T-helper 1 cell treated with Interleukin-12 subunit alpha and Interleukin-12 subunit beta and Interleukin-4 antibody, amounts not matched to agents 30 μg/mL and 1 μg/mL, for 36 hours (primary cell): Measurements from ENCODE around the gene SLC2A2.

Experiments used
- H3K27ac Mint-ChIP-seq: one replicate; pipeline ENCODE4 v1.8.0; 2021; ENCODE audit warnings: mild to moderate bottlenecking, mixed read lengths
- H3K27me3 Mint-ChIP-seq: one replicate; pipeline ENCODE4 v1.8.0; 2021; ENCODE audit warnings: low read depth, mixed read lengths
- H3K36me3 Mint-ChIP-seq: one replicate; pipeline ENCODE4 v1.8.0; 2021; ENCODE audit warnings: low read depth, mixed read lengths
- H3K4me1 Mint-ChIP-seq: one replicate; pipeline ENCODE4 v1.8.0; 2021; ENCODE audit warnings: low read depth, mixed read lengths
- H3K4me3 Mint-ChIP-seq: one replicate; pipeline ENCODE4 v1.8.0; 2021; ENCODE audit warnings: mild to moderate bottlenecking, moderate library complexity, mixed read lengths
- H3K9me3 Mint-ChIP-seq: one replicate; pipeline ENCODE4 v1.8.0; 2021; ENCODE audit warnings: mixed read lengths

The SLC2A2 gene

DNA sequence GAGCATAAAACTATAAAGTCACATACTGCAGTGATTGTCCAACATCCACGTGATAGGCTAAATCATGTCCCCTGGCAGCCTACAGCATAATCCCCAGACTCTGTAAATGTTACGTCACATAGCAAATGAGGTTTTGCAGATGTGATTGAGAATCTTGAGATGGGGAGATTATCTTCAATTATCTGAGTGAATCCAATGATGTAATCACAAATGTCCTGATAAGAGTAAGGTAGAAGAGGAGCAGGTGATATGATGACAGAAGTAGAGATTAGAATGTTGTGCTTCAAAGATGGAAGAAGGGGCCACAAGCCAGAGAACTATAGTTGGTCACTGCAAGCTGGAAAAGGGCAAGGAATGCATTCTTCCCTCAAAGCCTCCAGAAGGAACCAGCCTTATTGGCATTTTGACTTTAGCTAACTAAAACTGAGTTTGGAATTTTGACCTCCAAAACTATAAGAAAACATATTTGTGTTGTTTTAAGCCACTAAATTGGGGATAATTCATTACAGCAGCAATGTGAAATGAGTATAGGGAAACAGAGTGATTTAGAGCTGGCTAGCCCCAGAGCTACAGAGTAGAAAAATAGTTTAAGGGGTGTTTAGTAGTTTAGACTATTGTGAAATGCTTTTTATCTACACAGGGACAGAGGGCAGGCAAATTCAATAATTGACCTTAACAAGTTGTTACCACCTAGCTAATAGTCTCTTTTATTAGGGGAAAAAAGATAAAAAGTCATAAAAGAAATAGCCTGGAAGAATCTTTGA is 15.2 kb downstream of the SLC2A2 start:
- H3K9me3 Mint-ChIP-seq = no peaks in the 10 kb centered on the region
- no peak overlapping the region for H3K4me3 Mint-ChIP-seq
- H3K27ac Mint-ChIP-seq = no peak overlapping the region
- H3K27me3 Mint-ChIP-seq = peaks cover 21% of the 10 kb centered on the region
- no peaks in the 10 kb centered on the region for H3K36me3 Mint-ChIP-seq
- H3K4me1 Mint-ChIP-seq = no peaks in the 10 kb centered on the region

DNA sequence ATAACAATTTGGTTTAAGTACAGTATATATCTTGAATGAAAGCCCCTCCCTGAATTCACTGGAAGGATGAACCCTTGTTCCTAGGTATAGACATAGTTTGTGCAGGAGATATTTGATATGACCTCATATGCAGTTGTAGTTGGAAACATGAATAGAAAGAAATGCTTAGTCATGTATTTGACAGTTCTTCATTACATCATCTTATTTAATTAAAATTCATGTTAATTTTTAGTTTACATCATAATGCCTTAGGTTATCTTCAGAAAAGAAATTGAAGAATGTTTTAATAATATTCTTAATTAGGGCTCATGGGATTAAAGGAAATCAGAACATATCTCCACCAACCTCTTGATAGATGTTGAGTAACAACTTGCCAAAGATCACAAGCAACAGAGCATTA is 19.2 kb downstream of the SLC2A2 start:
- H3K27me3 Mint-ChIP-seq = peaks cover 17% of the 10 kb centered on the region
- H3K4me3 Mint-ChIP-seq = no peak overlapping the region
- H3K4me1 Mint-ChIP-seq = no peaks in the 10 kb centered on the region
- H3K9me3 Mint-ChIP-seq = no peaks in the 10 kb centered on the region
- H3K27ac Mint-ChIP-seq = no peak overlapping the region
- no peaks in the 10 kb centered on the region for H3K36me3 Mint-ChIP-seq

DNA sequence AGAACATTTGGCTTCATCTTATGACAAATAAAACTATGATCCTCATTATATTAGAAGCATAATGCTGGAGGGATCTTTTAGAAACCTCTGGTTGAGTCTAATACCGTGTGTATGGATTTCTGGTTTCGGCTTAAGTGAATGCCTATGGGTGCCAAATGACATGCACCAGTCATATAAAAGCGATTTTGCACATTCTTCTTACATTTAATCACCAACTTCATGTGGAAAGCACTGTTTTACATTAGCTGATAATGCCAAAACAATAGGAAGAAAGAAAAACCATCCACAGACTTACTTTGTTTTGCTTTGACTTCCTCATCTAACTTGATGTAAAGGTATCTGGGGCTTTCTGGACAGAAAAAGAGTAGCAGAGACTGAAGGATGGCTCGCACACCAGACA is 20.9 kb downstream of the SLC2A2 start:
- Mint-ChIP-seq H3K27me3 (peaks cover 7% of the 10 kb centered on the region), H3K9me3 (no peaks in the 10 kb centered on the region), H3K4me1 (no peaks in the 10 kb centered on the region), H3K27ac (no peak overlapping the region), H3K36me3 (no peaks in the 10 kb centered on the region), H3K4me3 (no peak overlapping the region)

DNA sequence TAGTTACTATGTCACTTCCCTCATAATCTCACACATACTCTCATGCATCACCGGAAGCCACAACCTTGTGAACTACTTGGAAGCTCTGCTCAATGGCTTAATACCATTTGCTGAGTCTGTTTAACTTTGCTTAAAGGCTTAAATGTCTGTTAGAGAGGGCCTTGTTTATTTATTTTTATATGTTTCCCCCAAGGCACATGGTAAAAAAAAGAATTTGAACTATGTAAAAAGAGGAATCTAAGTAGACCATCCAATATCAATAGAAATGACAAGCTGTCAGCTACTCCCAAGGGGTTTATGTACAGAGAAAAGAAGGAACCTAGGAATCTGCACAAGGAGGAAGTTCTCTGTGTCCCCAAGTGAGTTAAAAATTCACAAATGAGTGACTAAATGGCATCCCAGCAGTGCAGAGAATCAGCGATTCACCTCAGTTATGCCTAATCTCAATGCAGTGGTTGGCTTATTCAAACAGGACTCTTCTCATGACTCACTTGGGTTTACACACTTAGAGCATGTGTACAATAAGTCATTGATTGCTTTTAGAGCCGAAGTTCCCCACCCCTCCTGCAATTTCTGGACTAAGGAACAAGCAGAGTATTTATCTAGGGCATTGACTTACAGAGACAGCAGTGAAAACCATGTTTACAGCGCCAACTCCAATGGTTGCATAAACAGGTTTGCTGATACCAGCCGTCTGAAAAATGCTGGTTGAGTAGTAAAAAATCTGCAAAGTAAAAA is 24.4 kb downstream of the SLC2A2 start:
- Mint-ChIP-seq H3K27ac (no peak overlapping the region), H3K4me1 (no peaks in the 10 kb centered on the region), H3K27me3 (no peaks in the 10 kb centered on the region), H3K9me3 (no peaks in the 10 kb centered on the region), H3K36me3 (no peaks in the 10 kb centered on the region), H3K4me3 (no peak overlapping the region)

DNA sequence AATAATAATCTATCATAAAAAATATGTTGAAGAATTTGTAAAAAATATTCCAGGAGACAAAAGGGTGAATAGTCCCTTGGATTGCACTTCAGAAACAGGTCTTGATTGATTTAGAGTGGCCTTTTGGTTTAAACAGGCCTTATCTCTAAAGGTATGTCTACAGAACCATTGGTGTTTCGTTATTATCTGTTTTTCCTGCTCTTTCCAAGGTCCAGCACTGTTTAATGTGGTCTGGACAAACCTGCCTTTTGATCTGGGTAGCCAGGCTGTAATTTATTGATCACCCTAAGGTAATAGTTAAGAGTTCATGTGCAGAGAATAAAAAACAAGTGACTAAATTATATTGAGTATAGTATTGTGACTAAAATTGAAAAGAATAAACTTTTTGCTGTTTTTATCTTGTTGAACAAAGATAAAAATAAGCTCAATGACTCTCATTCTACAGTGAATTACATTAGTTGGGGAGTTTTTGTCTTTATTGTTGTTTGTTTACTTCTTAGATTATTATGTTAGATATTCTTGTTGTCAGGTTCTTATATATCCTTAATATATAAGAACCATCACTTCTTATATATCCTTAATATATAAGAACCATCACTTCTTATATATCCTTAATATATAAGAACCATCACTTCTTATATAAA is 25.1 kb downstream of the SLC2A2 start:
- no peaks in the 10 kb centered on the region for H3K36me3 Mint-ChIP-seq
- no peaks in the 10 kb centered on the region for H3K27me3 Mint-ChIP-seq
- no peaks in the 10 kb centered on the region for H3K9me3 Mint-ChIP-seq
- H3K4me1 Mint-ChIP-seq = no peaks in the 10 kb centered on the region
- H3K27ac Mint-ChIP-seq = no peak overlapping the region
- H3K4me3 Mint-ChIP-seq = no peak overlapping the region

DNA sequence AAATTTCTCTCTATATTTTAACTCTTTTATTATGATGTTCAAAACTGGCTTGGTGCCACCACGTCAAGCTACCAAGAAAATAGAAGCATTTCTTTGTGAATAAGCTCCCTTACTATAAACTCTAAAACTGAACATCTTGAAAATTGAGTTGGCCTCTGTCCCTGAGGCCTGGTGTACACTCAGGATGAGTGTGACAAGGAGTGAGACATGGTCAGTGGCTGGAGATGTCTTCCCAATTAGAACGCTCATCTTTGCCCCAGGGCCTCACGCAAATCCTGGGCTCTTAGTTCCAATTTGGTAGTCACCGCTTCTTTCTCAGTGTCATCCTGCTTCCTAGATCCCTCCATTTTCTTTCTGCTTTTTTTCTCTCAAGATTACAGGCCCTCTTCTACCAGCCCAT is 26.2 kb downstream of the SLC2A2 start:
- Mint-ChIP-seq H3K36me3 (no peaks in the 10 kb centered on the region), H3K27me3 (peaks cover 2% of the 10 kb centered on the region), H3K27ac (no peak overlapping the region), H3K9me3 (no peaks in the 10 kb centered on the region), H3K4me3 (no peak overlapping the region), H3K4me1 (no peaks in the 10 kb centered on the region)

DNA sequence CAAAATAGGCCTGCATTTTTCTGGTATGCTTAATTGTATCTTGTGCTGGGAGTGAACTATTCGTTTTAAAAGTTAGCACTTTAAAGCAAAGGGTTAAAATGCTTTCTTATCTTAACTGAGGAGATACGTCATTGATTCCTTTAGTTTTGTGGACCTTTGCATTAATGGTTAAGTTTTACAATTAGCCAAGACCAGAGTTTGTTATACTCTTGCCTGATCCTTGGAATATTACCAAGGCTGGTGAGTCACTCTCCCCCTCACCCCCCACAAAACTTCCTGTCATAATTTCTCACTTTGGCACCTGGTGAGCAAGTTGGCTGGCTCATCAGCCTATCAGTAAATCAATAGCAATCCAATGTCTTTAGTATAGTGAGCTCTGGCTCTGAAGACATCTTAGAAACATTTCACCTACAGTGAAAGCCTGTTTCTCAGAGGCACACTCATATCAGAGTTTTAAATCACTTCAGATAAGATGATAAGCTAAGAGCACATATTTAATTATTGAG is 26.7 kb downstream of the SLC2A2 start:
- H3K27ac Mint-ChIP-seq = no peak overlapping the region
- H3K36me3 Mint-ChIP-seq = no peaks in the 10 kb centered on the region
- peaks cover 4% of the 10 kb centered on the region for H3K27me3 Mint-ChIP-seq
- H3K9me3 Mint-ChIP-seq = no peaks in the 10 kb centered on the region
- H3K4me3 Mint-ChIP-seq = no peak overlapping the region
- no peaks in the 10 kb centered on the region for H3K4me1 Mint-ChIP-seq

DNA sequence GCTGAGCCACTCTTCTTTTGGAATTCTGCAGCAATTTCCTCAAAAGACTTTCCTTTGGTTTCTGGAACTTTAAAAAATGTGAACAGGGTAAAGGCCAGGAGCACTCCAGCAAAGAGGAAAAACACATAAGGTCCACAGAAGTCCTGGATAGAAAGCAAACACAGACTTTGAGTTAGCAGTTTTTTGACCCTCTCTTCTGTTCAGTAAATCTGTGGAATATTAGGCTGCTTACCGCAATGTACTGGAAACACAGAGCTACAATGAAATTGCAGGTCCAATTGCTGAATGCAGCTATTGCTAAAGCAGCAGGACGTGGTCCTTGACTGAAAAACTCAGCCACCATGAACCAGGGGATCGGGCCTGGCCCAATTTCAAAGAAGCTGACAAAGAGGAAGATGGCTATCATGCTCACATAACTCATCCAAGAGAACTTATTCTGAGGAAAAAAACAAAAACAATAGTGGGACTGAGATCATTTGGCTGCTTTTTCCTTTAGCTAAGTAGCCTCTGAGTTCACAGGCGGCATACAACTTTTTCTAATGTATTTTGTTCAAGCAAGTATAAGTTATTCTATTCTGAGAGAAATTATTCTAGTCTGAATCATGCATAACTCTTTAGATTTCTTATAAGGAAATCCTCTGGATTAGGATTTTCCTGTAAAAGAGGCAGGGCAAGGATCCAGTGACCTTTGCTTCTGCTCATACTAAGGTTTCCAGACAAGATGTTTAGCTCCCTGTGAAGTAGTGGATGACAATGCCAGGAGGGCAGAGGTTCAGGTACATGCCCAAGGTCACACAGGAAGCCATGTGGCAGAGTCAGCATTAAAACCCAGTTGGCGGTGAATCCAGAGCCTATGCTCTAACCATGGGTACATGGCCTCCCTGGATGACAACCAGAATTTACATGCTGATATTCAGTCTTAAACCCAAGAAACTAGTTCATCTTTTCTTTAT is 28.3 kb downstream of the SLC2A2 start:
- Mint-ChIP-seq H3K27ac (no peak overlapping the region), H3K4me1 (no peaks in the 10 kb centered on the region), H3K4me3 (no peak overlapping the region), H3K27me3 (peaks cover 4% of the 10 kb centered on the region), H3K9me3 (no peaks in the 10 kb centered on the region), H3K36me3 (no peaks in the 10 kb centered on the region)

DNA sequence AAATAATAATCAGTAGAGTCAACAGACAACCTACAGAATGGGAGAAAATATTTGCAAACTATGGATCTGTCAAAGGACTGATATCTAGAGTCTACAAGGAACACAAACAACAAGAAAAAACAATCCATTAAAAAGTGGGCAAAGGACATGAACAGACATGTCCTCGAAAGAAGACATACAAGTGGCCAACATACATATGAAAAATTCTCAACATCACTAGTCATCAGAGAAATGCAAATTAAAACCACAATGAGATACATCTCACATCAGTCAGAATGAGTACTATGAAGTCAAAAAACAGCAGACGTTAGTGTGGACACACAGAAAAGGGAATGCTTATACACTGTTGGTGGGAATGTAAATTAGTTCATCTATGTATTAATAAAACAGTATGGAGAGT is 33.7 kb downstream of the SLC2A2 start:
- H3K4me3 Mint-ChIP-seq = no peak overlapping the region

DNA sequence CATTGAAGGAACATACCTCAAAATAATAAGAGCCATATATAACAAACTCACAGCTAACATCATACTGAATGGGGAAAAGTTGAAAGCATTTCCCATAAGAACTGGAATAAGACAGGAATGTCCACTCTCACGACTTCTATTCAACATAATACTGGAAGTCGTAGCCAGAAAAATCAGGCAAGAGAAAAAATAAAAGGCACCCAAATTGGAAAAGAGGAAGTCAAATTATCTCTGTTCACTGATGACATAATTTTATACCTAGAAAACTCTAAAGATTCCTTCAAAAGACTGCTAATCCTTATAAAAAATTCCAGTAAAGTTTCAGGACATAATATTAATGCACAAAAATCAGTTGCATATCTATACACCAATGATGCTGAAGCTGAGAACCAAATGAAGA is 34.9 kb downstream of the SLC2A2 start:
- H3K36me3 Mint-ChIP-seq = no peaks in the 10 kb centered on the region
- H3K9me3 Mint-ChIP-seq = no peaks in the 10 kb centered on the region
- H3K4me1 Mint-ChIP-seq = no peaks in the 10 kb centered on the region
- no peak overlapping the region for H3K4me3 Mint-ChIP-seq
- peaks cover 21% of the 10 kb centered on the region for H3K27me3 Mint-ChIP-seq
- no peak overlapping the region for H3K27ac Mint-ChIP-seq

More for the DNA sequence above, 33.7 kb downstream of the SLC2A2 start:
- no peaks in the 10 kb centered on the region for H3K9me3 Mint-ChIP-seq
- H3K27me3 Mint-ChIP-seq = peaks cover 21% of the 10 kb centered on the region
- H3K27ac Mint-ChIP-seq = no peak overlapping the region
- H3K4me1 Mint-ChIP-seq = no peaks in the 10 kb centered on the region
- H3K36me3 Mint-ChIP-seq = no peaks in the 10 kb centered on the region

DNA sequence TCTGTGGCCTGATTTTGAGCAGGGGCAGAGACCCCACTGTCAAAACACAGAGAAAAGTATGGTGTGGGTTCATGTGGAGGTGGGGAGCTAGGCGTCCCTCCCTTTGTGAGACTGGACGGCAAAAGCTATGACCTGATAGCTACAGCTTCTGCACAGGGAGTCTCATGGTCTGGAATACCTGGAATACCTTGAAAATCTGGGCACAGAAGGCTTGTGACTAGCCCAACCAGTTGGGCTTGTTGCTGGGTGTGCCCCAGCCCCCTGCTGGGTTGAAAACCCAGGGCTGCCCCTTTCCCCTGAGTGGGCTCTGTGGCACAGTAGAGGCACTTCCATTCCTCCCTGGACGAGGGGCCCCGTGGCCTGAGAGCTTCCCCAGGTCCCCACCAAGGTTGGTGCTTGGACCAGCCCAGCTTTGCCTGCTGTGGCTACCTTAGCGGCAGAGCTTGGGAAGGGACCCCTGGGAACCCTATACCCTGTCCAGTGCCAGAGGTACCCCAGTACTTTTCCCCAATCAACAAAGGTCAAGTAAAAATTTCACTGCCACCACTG is 37.3 kb downstream of the SLC2A2 start:
- no peaks in the 10 kb centered on the region for H3K4me1 Mint-ChIP-seq
- no peak overlapping the region for H3K27ac Mint-ChIP-seq
- no peak overlapping the region for H3K4me3 Mint-ChIP-seq
- no peaks in the 10 kb centered on the region for H3K36me3 Mint-ChIP-seq
- peaks cover 29% of the 10 kb centered on the region for H3K27me3 Mint-ChIP-seq
- H3K9me3 Mint-ChIP-seq = no peaks in the 10 kb centered on the region

DNA sequence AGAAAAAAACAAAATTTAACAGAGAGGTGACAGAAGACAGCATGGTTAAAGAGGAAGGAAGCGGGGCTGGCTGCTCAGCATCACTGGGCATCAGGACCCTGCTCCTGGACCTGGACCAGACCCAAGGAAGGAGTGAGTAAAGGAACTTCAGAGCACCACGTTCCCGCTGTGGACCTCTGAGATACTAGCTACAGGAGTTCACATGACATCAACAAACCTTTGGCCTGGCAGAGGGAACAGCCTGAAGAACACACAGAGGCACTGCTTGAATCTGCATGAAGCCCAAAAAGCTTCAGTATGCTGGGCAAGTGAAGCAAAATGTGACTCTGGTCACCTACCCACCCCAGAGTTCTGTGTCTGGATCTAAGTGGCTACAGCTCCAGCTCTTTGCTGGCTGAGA is 38.1 kb downstream of the SLC2A2 start:
- H3K4me1 Mint-ChIP-seq = no peaks in the 10 kb centered on the region
- no peaks in the 10 kb centered on the region for H3K9me3 Mint-ChIP-seq
- H3K27ac Mint-ChIP-seq = no peak overlapping the region
- no peak overlapping the region for H3K4me3 Mint-ChIP-seq
- H3K36me3 Mint-ChIP-seq = no peaks in the 10 kb centered on the region
- peaks cover 29% of the 10 kb centered on the region for H3K27me3 Mint-ChIP-seq

DNA sequence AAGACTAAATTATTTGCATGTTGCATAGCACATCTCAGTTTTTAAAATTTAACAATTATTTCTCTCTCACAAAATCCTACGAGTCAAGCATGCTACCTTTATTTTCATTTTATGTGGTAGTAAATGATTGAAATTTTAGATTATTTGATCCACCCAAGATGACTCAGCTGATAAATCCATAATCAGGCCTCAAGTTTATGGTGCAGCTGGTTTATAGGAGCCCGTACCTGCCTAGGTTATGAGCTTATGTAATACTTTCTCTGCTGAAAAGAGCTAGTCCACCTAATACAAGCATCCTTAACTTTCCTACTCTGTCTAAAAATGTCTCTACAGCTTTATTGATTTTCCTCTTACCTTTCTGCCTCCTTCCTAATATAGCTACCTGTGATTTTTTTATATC is 41.2 kb downstream of the SLC2A2 start:
- no peak overlapping the region for H3K4me3 Mint-ChIP-seq
- H3K36me3 Mint-ChIP-seq = no peaks in the 10 kb centered on the region
- peaks cover 19% of the 10 kb centered on the region for H3K27me3 Mint-ChIP-seq
- H3K4me1 Mint-ChIP-seq = no peaks in the 10 kb centered on the region
- no peak overlapping the region for H3K27ac Mint-ChIP-seq
- H3K9me3 Mint-ChIP-seq = no peaks in the 10 kb centered on the region

DNA sequence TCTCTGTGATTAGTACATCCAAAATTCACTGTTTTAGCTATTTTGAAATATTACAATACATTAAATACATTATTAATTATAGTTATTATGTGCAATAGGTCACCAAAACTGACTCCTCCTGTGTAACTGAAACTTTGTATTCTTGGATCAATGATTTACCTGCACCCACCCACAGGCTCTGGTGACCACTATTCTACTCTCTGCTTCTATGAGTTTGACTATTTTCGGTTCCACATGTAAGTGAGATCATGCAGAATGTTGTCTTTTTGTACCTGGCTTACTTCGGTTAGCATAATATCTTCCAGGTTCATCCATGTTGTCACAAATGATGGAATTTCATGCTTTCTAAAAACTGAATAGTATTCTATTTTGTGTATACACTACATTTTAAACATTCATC is 43.8 kb downstream of the SLC2A2 start:
- peaks cover 20% of the 10 kb centered on the region for H3K27me3 Mint-ChIP-seq
- H3K36me3 Mint-ChIP-seq = no peaks in the 10 kb centered on the region
- H3K4me1 Mint-ChIP-seq = no peaks in the 10 kb centered on the region
- no peak overlapping the region for H3K4me3 Mint-ChIP-seq
- H3K27ac Mint-ChIP-seq = no peak overlapping the region
- H3K9me3 Mint-ChIP-seq = no peaks in the 10 kb centered on the region
